ENCODE data around the gene GPD1. TPM values are rescaled to one million over a fixed set of nuclear protein-coding genes. Genes with fewer than 3 reads are reported as not detected.
"Not testable (repeated sequence)": the region's sequence is repeated elsewhere in the genome, so short reads cannot be mapped to it uniquely, and the experiment has no call there.

GPD1 gene
- total RNA-seq, 1 donor from 2014 or later: 0.41 TPM

- intact Hi-C loops (cut with micrococcal nuclease): no loop called here
Measured at GRCh38 chr12:50119387-50119786, 15.6 kb downstream of the GPD1 start.

GRCh38 chr12:50120521-50120920 lies 16.7 kb downstream of the GPD1 start:
- intact Hi-C loops (cut with micrococcal nuclease): no loop called here

GRCh38 chr12:50120953-50121352 lies 17.1 kb downstream of the GPD1 start:
- intact Hi-C loops (cut with micrococcal nuclease): no loop called here

- intact Hi-C loops (cut with micrococcal nuclease): no loop called here
Measured at GRCh38 chr12:50121641-50122040, 17.8 kb downstream of the GPD1 start.

GRCh38 chr12:50123203-50123602 lies 19.4 kb downstream of the GPD1 start:
- intact Hi-C loops (cut with micrococcal nuclease): no loop called here

- intact Hi-C loops (cut with micrococcal nuclease): no loop called here
Measured at GRCh38 chr12:50127546-50127945, 23.7 kb downstream of the GPD1 start.

GRCh38 chr12:50129290-50129689 lies 25.5 kb downstream of the GPD1 start:
- intact Hi-C loops (cut with micrococcal nuclease): no loop called here

- intact Hi-C loops (cut with micrococcal nuclease): loop anchor here (1.0 to 5.0 kb wide), 2 partner anchors 43 to 180 kb away; no protein-coding TSS in a partner anchor
Measured at GRCh38 chr12:50132505-50133135, 28.8 kb downstream of the GPD1 start.

- intact Hi-C loops (cut with micrococcal nuclease): no loop called here
Measured at GRCh38 chr12:50142993-50143392, 39.2 kb downstream of the GPD1 start.

GRCh38 chr12:50145439-50145838 lies 41.6 kb downstream of the GPD1 start:
- intact Hi-C loops (cut with micrococcal nuclease): no loop called here

- intact Hi-C loops (cut with micrococcal nuclease): no loop called here
Measured at GRCh38 chr12:50147281-50147680, 43.5 kb downstream of the GPD1 start.

GRCh38 chr12:50148011-50148410 lies 44.2 kb downstream of the GPD1 start:
- intact Hi-C loops (cut with micrococcal nuclease): not testable (repeated sequence)

- intact Hi-C loops (cut with micrococcal nuclease): no loop called here
Measured at GRCh38 chr12:50149311-50149710, 45.5 kb downstream of the GPD1 start.

GRCh38 chr12:50151047-50151687 lies 47.4 kb downstream of the GPD1 start:
- intact Hi-C loops (cut with micrococcal nuclease): no loop called here

GRCh38 chr12:50154947-50155346 lies 51.1 kb downstream of the GPD1 start:
- intact Hi-C loops (cut with micrococcal nuclease): not testable (repeated sequence)

GRCh38 chr12:50156641-50157040 lies 52.8 kb downstream of the GPD1 start:
- intact Hi-C loops (cut with micrococcal nuclease): no loop called here

GRCh38 chr12:50157259-50157658 lies 53.5 kb downstream of the GPD1 start:
- intact Hi-C loops (cut with micrococcal nuclease): no loop called here

- intact Hi-C loops (cut with micrococcal nuclease): loop anchor here (10.0 kb wide), 1 partner anchor 884 kb away; the partner anchor contains the start of gene LETMD1
Measured at GRCh38 chr12:50160643-50161042, 56.8 kb downstream of the GPD1 start.

Other genes with a start within 250 kb of the GPD1 start
- 0.18 and 0.27 TPM in 2 replicates for gene FAIM2, start 200.1 kb upstream of the GPD1 start, total RNA-seq
- not detected in 2 replicates for gene AQP2, start 153.3 kb upstream of the GPD1 start, total RNA-seq
- not detected in 2 replicates for gene AQP5, start 142.1 kb upstream of the GPD1 start, total RNA-seq
- gene AQP6, start 131.1 kb upstream of the GPD1 start, total RNA-seq: not detected in 2 replicates
- gene RACGAP1, start 78.5 kb upstream of the GPD1 start, total RNA-seq: 144 and 145 TPM in 2 replicates
- 7.5 and 8.5 TPM in 2 replicates for gene ASIC1, start 46.4 kb upstream of the GPD1 start, total RNA-seq
- 75.3 and 86.2 TPM in 2 replicates for gene SMARCD1, start 18.7 kb upstream of the GPD1 start, total RNA-seq
- gene COX14, start 8.2 kb downstream of the GPD1 start, total RNA-seq: 41.1 and 41.4 TPM in 2 replicates
- 67.9 and 69.0 TPM in 2 replicates for gene CERS5, start 63.4 kb downstream of the GPD1 start, total RNA-seq
- 85.7 and 86.0 TPM in 2 replicates for gene LIMA1, start 179.5 kb downstream of the GPD1 start, total RNA-seq